ACC112 (cell line): Measurements from ENCODE around the gene ZMYM4.
"Not testable (repeated sequence)": the region's sequence is repeated elsewhere in the genome, so short reads cannot be mapped to it uniquely, and the experiment has no call there.

ENCODE experiments used
- H2AFZ ChIP-seq: fragments of 200-600 bp; sonication (generic); one replicate; pipeline ENCODE4 v1.6.0; 2017; ENCODE audit warnings: antibody characterized with exemption, low read length; ENCODE audit not compliant: unreplicated experiment
- H3K27ac ChIP-seq: fragments of 200-600 bp; sonication (generic); 2 replicates; pipeline ENCODE4 v1.5.1; 2014; ENCODE audit warnings: low read depth, mild to moderate bottlenecking, antibody characterized with exemption, low read length, moderate library complexity
- H3K27me3 ChIP-seq: fragments of 200-600 bp; sonication (generic); 2 replicates; pipeline ENCODE4 v1.6.1; 2014; ENCODE audit warnings: mild to moderate bottlenecking, antibody characterized with exemption, low read length, moderate library complexity, mixed read lengths; ENCODE audit not compliant: insufficient read depth
- H3K36me3 ChIP-seq: fragments of 200-600 bp; sonication (generic); 2 replicates; pipeline ENCODE4 v1.6.1; 2016; ENCODE audit warnings: mild to moderate bottlenecking, antibody characterized with exemption, low read length, moderate library complexity, mixed read lengths; ENCODE audit not compliant: insufficient read depth
- H3K4me1 ChIP-seq: fragments of 200-600 bp; sonication (generic); one replicate; pipeline ENCODE4 v1.6.1; 2016; ENCODE audit warnings: low read length, mixed read lengths; ENCODE audit not compliant: insufficient read depth, unreplicated experiment, control insufficient read depth
- H3K4me3 ChIP-seq: fragments of 200-600 bp; sonication (generic); 2 replicates; pipeline ENCODE4 v1.5.1; 2014; ENCODE audit warnings: mild to moderate bottlenecking, low read depth, low read length
- H3K79me2 ChIP-seq: fragments of 200-600 bp; sonication (generic); one replicate; pipeline ENCODE4 v1.6.0; 2016; ENCODE audit warnings: low read length; ENCODE audit not compliant: control insufficient read depth, unreplicated experiment, insufficient read depth

ZMYM4 gene

DNA sequence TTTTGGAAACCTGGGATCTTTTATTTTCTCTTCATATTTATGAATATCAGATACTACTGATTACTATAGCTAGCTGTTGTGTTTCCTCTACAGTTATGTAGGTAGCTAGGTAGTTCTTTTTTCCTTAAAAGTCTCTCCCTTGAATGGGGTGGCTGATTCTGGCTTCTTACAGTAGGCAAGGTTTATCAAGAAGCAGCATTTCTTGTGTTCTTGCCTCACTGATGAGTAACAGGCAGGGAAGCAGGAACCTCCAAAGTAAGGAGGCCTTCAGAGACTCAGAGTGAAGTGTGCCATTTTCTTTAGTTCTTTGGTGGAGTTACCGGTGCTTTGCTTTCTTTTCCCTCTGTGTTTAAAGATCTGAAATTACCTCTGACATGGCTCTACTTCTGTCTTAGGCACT lies 56.0 kb downstream of the ZMYM4 start:
- H2AFZ ChIP-seq = no peak overlapping the region
- no peaks in the 10 kb centered on the region for H3K27me3 ChIP-seq
- H3K4me1 ChIP-seq = peaks cover 18% of the 10 kb centered on the region
- peaks cover 37% of the 10 kb centered on the region for H3K79me2 ChIP-seq
- H3K27ac ChIP-seq = peak overlapping the region; percentile 44
- peaks cover 7% of the 10 kb centered on the region; the same call in 1 of the 2 replicates for H3K36me3 ChIP-seq
- H3K4me3 ChIP-seq = peak overlapping the region; percentile 33

DNA sequence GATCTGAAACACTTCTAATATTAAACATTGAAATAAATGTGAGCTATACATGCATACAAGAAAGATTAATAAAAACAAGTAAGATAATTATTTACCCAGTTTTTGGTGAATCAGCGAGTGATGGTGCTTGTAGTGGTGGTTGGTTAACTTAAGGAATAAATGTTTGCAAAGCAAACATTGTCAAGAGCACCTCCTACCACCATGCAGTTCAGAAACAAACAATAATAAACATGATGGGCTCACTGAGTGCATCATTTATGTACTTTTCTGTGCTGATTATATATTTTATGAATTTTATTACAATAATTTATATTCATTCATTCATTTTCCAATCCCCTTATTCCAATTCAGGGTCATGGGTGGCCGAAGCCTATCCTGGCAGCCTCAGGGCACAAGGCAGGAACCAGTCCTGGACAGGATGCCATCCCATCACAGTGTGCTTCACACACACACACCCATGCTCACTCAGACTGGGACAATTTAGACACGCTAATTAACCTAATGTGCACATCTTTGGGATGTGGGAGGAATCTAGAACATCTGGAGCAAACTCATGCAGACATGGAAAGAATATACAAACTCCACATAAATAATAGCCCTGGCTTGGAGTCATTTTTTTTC lies 57.8 kb downstream of the ZMYM4 start:
- Histone ChIP-seq H3K4me3 (no peak overlapping the region), H3K36me3 (peaks cover 7% of the 10 kb centered on the region; the same call in 1 of the 2 replicates), H3K4me1 (peaks cover 18% of the 10 kb centered on the region), H2AFZ (no peak overlapping the region), H3K27me3 (no peaks in the 10 kb centered on the region), H3K79me2 (peaks cover 31% of the 10 kb centered on the region), H3K27ac (no peak overlapping the region)

DNA sequence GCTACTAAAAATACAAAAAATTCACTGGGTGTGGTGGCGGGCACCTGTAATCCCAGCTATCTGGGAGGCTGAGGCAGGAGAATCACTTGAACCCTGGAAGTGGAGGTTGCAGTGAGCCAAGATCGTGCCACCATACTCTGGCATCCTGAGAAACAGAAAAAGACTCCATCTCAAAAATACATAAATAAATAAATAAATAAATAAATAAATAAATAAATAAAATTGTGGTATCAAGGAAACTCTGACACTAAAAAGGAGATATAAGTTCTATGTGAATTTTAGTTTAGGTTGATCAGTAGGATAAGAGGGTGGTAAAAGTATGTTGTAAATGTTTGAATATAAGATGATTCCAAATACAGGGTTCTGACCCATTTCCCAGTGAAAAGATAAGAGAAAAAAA lies 63.1 kb downstream of the ZMYM4 start:
- H3K27me3 ChIP-seq, H3K4me1 ChIP-seq, H3K27ac ChIP-seq, H3K4me3 ChIP-seq, H2AFZ ChIP-seq: not testable (repeated sequence)
- H3K36me3 ChIP-seq = peaks cover 11% of the 10 kb centered on the region
- H3K79me2 ChIP-seq = peaks cover 23% of the 10 kb centered on the region

DNA sequence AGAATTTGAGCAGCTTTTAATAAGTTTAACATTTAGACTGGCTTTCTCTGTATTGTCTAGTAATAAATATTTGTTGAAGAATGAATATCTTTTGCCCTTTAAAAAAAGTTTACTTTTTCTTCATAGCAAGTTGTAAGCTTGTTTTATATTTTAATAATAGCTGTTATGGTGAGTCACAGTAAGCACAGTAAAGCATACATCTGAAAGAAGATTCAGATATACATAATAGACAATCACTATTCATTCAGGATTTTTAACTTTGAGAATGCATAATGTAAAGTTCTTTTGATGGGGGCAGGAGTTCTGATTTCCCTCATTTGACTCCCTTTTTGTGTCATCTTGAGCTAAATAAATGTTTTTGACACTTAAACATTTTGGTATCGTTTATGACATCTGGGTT lies 66.0 kb downstream of the ZMYM4 start:
- Histone ChIP-seq H3K27me3 (no peaks in the 10 kb centered on the region), H3K79me2 (peaks cover 18% of the 10 kb centered on the region), H2AFZ (no peak overlapping the region), H3K27ac (no peak overlapping the region), H3K36me3 (peaks cover 11% of the 10 kb centered on the region), H3K4me1 (no peaks in the 10 kb centered on the region), H3K4me3 (no peak overlapping the region)

DNA sequence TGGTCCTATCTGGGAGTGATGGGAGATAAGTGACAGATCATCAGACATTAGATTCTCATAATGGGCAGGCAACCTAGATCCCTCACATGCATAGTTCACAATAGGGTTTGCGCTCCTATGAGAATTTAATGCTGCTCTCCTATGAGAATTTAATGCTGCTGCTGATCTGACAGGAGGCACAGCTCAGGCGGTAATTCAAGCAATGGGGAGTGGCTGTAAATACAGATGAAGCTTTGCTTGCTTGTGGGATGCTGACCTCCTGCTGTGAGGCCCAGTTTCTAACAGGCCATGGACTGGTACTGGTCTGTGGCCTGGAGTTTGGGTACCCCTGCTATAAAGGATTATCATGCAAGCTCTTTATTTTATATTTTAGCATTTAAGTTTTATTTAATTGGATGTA lies 72.0 kb downstream of the ZMYM4 start:
- Histone ChIP-seq H3K27ac (no peak overlapping the region), H3K36me3 (peaks cover 11% of the 10 kb centered on the region), H3K4me3 (no peak overlapping the region), H3K79me2 (peaks cover 33% of the 10 kb centered on the region), H3K4me1 (peaks cover 2% of the 10 kb centered on the region), H2AFZ (no peak overlapping the region), H3K27me3 (no peaks in the 10 kb centered on the region)

DNA sequence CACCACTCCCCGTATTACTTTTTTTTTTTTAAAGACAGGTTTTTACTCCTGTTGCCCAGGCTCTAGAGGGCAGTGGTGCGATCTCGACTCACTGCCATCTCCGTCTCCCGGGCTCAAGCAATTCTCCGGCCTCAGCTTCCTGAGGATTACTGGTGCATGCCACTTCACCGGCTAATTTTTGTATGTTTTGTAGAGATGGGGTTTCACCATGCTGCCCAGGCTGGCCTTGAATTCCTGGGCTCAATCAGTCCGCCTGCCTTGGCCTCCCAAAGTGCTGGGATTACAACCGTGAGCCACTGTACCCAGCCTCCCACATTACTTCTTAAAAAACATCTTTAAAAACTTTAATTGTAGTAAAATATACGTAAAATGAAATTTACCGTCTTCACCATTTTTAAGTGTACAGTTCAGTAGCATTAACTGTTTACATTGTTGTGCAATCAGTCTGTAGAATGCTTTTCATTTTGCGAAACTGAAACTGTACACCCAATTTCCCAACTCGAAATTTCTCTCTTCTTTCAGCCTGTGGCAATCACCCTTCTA lies 77.0 kb downstream of the ZMYM4 start:
- H3K79me2 ChIP-seq = peaks cover 51% of the 10 kb centered on the region
- H3K4me1 ChIP-seq = peaks cover 8% of the 10 kb centered on the region
- no peaks in the 10 kb centered on the region for H3K27me3 ChIP-seq
- no peak overlapping the region for H3K27ac ChIP-seq
- H2AFZ ChIP-seq = no peak overlapping the region
- H3K4me3 ChIP-seq = peak overlapping the region; percentile 20; the same call in 1 of the 2 replicates
- H3K36me3 ChIP-seq = no peaks in the 10 kb centered on the region

DNA sequence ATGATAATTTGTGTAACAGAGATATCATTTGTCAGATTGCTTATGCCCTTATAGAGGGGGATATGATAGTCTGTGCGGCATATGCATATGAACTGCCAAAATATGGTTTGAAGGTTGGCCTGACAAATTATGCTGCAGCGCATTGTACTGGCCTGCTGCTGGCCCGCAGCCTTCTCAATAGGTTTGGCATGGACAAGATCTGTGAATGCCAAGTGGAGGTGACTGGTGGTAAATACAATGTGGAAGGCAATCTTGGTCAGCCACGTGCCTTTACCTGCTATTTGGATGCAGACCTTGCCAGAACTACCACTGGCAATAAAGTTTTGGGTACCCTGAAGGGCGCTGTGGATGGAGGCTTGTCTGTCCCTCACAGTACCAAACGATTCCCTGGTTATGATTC lies 82.4 kb downstream of the ZMYM4 start:
- H2AFZ ChIP-seq = no peak overlapping the region

DNA sequence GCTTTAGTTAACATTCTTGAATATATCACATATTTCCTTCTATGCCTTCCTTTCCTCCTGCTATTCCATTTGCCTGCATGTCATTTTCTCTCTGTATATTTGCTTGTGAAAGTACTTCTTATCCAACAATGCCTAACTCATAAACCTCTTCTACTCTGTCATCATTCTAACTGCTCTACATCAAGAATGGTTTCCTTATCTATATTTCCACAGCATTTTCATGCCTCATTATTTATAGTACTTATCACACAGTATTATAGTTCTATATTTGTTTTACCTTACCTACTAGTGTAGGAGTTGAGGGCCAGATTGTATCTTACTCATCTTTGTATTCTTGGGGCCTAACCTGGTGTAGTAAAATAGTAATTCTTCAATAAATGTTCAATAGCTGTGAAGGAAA lies 91.5 kb downstream of the ZMYM4 start:
- Histone ChIP-seq H2AFZ (no peak overlapping the region), H3K4me1 (no peaks in the 10 kb centered on the region), H3K27me3 (no peaks in the 10 kb centered on the region), H3K36me3 (peaks cover 21% of the 10 kb centered on the region), H3K79me2 (peaks cover 9% of the 10 kb centered on the region), H3K4me3 (no peak overlapping the region), H3K27ac (no peak overlapping the region)

More for the DNA sequence above, 82.4 kb downstream of the ZMYM4 start:
- Histone ChIP-seq H3K4me1 (peaks cover 3% of the 10 kb centered on the region), H3K27ac (no peak overlapping the region), H3K4me3 (no peak overlapping the region), H3K79me2 (peaks cover 41% of the 10 kb centered on the region), H3K27me3 (no peaks in the 10 kb centered on the region), H3K36me3 (no peaks in the 10 kb centered on the region)

DNA sequence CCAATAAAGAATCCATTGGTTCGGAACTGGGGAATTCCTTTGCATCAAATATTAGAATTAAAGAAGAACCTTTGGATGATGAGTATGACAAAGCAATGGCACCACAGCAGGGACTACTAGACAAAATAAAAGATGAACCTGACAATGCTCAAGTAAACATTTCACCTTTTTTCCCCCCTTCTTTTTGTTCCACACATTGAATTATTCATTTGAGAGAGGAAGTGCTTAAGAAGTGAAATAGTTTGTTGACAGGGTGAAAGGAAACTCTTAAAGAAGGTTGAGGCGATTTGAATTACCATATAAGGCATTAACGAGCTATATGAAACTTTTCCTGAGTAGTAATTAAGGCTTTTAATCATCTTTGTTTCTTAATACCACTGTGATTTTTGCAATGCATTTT lies 93.1 kb downstream of the ZMYM4 start:
- H3K27ac ChIP-seq = no peak overlapping the region
- peaks cover 9% of the 10 kb centered on the region for H3K79me2 ChIP-seq
- peaks cover 21% of the 10 kb centered on the region for H3K36me3 ChIP-seq
- H3K4me3 ChIP-seq = no peak overlapping the region
- no peaks in the 10 kb centered on the region for H3K4me1 ChIP-seq
- no peak overlapping the region for H2AFZ ChIP-seq
- no peaks in the 10 kb centered on the region for H3K27me3 ChIP-seq

DNA sequence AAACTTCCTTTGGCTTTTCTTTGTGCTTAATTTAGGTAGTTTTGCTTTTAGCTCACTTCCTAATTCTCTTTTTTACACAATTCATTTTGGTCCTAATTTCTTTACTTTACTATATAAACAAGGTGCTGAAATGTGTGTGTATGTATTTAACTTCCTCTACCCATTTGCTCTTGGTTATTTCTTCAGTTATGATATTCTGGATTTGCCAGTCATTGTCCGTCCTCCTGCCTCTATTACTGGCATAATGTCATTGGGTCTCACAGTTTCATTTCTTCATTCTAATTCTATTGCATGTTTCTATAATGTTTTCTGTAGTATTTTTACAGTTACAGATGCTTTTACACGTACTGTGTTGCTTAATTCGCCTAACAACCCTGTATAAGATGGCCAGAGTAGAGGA lies 96.2 kb downstream of the ZMYM4 start:
- Histone ChIP-seq H3K79me2 (peaks cover 4% of the 10 kb centered on the region), H3K27ac (no peak overlapping the region), H3K36me3 (peaks cover 18% of the 10 kb centered on the region), H2AFZ (no peak overlapping the region), H3K4me1 (no peaks in the 10 kb centered on the region), H3K27me3 (no peaks in the 10 kb centered on the region), H3K4me3 (no peak overlapping the region)

DNA sequence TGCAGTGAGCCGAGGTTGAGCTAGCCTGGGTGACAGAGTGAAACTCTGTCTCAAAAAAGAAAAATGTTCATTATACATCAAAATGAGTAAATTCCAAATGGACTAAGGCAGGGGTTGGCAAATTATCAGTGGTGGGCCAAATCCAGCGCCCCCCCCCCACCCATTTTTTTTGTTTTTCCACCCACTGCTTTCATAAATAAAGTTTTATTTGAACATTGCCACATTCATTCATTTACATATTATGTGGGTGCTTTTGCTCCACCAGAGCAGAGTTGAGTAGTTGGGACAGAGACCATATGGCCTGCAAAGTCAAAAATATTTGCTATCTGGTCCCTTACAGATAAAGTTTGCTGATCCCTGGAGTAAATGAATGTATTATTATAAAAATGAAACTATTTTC lies 99.4 kb downstream of the ZMYM4 start:
- no peak overlapping the region for H3K4me3 ChIP-seq
- H3K27ac ChIP-seq = no peak overlapping the region
- H3K36me3 ChIP-seq = peaks cover 6% of the 10 kb centered on the region
- no peaks in the 10 kb centered on the region for H3K27me3 ChIP-seq
- peaks cover 4% of the 10 kb centered on the region for H3K79me2 ChIP-seq
- no peak overlapping the region for H2AFZ ChIP-seq
- peaks cover 3% of the 10 kb centered on the region for H3K4me1 ChIP-seq
